Mammary epithelial cell (primary cell): ENCODE measurements around the gene NTF3.

Source experiments
- EZH2 ChIP-seq: IDR thresholded peaks from 2 replicates; pipeline ENCODE4 v1.6.1; 2012; ENCODE audit warnings: low read length, inconsistent platforms, borderline replicate concordance
- TF ChIP-seq, protein P1 (sequence below), 2 donors: IDR thresholded peaks in 1 of 2; conservative IDR thresholded peaks in 1 of 2; 2 replicates each; pipeline ENCODE4 v1.5.1; 2011 to 2012; ENCODE audit warnings: inconsistent platforms in 2 of 2, low read length in 2 of 2, mild to moderate bottlenecking in 2 of 2, control low read depth in 1 of 2, low read depth in 1 of 2; ENCODE audit not compliant: insufficient read depth in 1 of 2; ENCODE audit errors: extremely low read depth in 1 of 2

DNA sequence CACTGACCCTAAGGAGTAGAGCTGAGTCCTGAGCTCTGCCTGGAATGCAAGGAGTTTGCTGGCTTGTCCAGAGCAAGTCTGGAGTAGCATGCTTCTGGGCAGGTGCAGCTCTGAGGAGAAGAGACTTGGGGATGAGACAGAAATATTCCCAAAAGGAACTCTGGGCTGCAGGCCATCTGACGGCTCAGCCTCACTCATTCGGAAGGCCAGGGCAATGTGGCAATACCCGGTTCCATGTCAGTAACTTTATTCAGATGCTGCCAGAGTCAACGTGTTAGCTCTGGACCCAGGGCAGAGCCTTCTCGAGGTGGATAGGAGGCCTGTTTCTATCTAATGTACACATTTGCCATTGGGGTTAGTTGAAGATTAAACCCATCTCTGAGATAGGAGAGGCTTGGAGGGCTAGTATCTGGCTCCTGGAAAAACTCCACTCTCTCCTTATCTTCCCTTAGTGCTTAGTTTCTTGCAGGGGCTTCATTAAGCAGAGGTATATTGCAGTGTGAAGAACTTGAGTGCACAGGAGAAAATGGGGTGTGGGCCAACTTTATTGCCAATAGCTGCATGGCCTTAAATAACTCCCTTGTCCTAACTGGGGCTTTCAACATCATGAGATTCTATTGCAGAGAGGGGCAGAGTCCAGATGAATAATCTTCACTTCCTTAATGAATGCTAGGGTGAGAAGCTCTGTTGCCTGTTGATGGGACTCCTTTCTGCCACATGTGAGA is 65.6 kb downstream of the NTF3 start:
- TF ChIP-seq, protein P1, sequence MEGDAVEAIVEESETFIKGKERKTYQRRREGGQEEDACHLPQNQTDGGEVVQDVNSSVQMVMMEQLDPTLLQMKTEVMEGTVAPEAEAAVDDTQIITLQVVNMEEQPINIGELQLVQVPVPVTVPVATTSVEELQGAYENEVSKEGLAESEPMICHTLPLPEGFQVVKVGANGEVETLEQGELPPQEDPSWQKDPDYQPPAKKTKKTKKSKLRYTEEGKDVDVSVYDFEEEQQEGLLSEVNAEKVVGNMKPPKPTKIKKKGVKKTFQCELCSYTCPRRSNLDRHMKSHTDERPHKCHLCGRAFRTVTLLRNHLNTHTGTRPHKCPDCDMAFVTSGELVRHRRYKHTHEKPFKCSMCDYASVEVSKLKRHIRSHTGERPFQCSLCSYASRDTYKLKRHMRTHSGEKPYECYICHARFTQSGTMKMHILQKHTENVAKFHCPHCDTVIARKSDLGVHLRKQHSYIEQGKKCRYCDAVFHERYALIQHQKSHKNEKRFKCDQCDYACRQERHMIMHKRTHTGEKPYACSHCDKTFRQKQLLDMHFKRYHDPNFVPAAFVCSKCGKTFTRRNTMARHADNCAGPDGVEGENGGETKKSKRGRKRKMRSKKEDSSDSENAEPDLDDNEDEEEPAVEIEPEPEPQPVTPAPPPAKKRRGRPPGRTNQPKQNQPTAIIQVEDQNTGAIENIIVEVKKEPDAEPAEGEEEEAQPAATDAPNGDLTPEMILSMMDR (conservative IDR thresholded peaks at IDR 0.05 in 1 of 2, IDR thresholded peaks at IDR 0.05 in 1 of 2; ENCODE audit: extremely low read depth in 1 of 2, insufficient read depth in 1 of 2, low read depth in 1 of 2, low read length in 2 of 2), result no peak
- no peak for TF ChIP-seq EZH2
